Activated T-helper 17 cell treated with anti-CD3 and anti-CD28 coated beads, Interleukin-2, amount 50 U/mL, for 72 hours (primary cell): ENCODE results near the gene OAS3. TPM values are rescaled to one million over a fixed set of nuclear protein-coding genes. Genes with fewer than 3 reads are reported as not detected.

Experiments
- ATAC-seq: fragments of 150-1000 bp; cut with Tn5 transposase; replicated peaks from 2 replicates; pipeline ENCODE4 v1.10.0; 2021; ENCODE audit warnings: mild to moderate bottlenecking, moderate library complexity
- H3K27ac Mint-ChIP-seq: one replicate; pipeline ENCODE4 v1.8.0; 2022; ENCODE audit warnings: mixed read lengths
- H3K27me3 Mint-ChIP-seq: one replicate; pipeline ENCODE4 v1.8.0; 2022; ENCODE audit warnings: mixed read lengths
- H3K36me3 Mint-ChIP-seq: one replicate; pipeline ENCODE4 v1.8.0; 2022; ENCODE audit warnings: low read depth, mild to moderate bottlenecking, mixed read lengths
- H3K4me1 Mint-ChIP-seq: one replicate; pipeline ENCODE4 v1.8.0; 2022; ENCODE audit warnings: mixed read lengths
- H3K4me3 Mint-ChIP-seq: one replicate; pipeline ENCODE4 v1.8.0; 2022; ENCODE audit warnings: mild to moderate bottlenecking, mixed read lengths
- H3K9me3 Mint-ChIP-seq: one replicate; pipeline ENCODE4 v1.8.0; 2022; ENCODE audit warnings: mixed read lengths
- total RNA-seq, 2 donors: library from RNA; stranded (reverse); gene quantifications; one replicate each; pipeline ENCODE4 v1.2.3, GENCODE V29; 2022

Gene OAS3
- total RNA-seq, 2 donors from 2014 or later = 17.4 to 41.7 TPM

DNA sequence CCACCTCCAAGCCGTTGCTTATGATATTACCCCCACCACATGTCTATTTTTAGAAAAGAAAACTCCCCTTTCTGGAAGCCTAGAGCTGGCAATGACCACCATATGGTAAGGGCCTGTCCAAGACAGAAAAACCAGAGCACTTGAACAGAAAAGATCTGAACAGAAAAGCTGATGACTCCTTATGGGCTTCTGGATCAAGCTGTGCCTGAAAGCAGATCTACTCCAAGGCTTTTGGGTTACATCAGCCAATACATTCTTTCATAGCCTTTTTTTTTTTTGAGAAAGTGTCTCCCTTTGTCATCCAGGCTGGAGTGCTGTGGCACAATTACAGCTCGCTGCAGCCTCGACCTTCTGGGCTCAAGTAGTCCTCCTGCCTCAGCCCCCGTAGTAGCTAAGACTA, 23.3 kb downstream of the OAS3 start:
- no peak overlapping the region for H3K4me3 Mint-ChIP-seq
- H3K27ac Mint-ChIP-seq = peak overlapping the region; percentile 3
- H3K27me3 Mint-ChIP-seq = no peaks in the 10 kb centered on the region
- ATAC-seq = no peak
- peaks cover 17% of the 10 kb centered on the region for H3K4me1 Mint-ChIP-seq
- no peaks in the 10 kb centered on the region for H3K9me3 Mint-ChIP-seq
- H3K36me3 Mint-ChIP-seq = peaks cover 85% of the 10 kb centered on the region

DNA sequence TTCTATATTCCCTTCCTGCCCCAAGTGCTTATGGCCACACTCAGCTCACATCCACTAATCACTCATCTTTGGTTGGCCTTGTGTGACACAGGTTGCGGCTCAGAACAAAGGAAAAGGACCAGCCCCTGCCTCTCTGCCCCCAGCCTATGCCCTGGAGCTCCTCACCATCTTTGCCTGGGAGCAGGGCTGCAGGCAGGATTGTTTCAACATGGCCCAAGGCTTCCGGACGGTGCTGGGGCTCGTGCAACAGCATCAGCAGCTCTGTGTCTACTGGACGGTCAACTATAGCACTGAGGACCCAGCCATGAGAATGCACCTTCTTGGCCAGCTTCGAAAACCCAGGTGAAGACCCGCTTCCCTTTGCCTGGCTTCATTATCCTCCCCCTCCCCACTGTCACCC, 24.3 kb downstream of the OAS3 start:
- Mint-ChIP-seq H3K4me3 (no peak overlapping the region), H3K27ac (peak overlapping the region; percentile 55), H3K9me3 (no peaks in the 10 kb centered on the region), H3K36me3 (peaks cover 79% of the 10 kb centered on the region), H3K4me1 (peaks cover 10% of the 10 kb centered on the region), H3K27me3 (no peaks in the 10 kb centered on the region)
- no peak for ATAC-seq

DNA sequence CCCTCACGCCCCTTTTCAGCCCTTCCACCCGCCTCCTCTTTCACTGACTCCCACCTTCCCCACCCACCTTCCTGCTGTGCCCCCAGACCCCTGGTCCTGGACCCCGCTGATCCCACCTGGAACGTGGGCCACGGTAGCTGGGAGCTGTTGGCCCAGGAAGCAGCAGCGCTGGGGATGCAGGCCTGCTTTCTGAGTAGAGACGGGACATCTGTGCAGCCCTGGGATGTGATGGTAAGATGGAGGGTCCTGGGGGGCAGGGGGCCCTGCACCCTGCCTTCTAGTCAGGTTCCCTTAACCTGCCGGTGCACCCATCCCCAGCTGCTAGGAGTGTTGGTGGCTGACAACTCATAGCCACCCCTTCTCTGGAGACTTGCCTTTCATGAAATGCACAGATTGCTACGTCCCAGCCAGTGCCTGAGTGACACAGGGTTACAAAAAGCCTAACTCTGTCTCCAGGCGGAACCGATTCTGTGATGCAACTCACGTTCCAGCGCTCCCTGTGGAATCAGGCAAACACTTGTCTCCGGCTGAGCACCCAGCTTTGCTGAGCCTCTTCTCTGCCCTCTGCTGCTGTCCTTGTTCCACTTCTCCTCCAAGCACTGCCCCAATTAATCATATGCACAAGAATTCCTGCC, 25.1 kb downstream of the OAS3 start:
- peaks cover 78% of the 10 kb centered on the region for H3K36me3 Mint-ChIP-seq

DNA sequence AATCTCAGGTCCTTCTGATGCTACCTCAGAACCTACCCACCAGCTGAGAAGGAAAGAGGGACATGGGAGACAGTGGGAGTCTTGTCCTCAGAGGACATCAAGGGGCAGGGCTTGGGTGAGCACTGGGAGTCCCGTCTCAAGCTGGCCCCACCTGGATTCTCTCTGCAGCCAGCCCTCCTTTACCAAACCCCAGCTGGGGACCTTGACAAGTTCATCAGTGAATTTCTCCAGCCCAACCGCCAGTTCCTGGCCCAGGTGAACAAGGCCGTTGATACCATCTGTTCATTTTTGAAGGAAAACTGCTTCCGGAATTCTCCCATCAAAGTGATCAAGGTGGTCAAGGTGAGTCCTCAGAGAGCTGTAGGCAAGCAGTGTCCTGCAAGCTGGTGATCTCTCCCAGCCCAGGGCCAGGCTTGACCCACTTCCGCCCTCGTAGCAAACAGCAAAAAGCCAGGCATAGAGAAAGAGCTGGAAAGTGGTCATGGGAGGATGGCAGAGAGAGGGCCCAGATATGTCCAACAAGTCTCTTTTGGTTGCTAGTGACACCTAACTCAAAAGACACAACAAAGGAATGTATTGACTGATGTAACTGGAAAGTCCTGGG, 25.9 kb downstream of the OAS3 start:
- ATAC-seq = no peak
- Mint-ChIP-seq H3K36me3 (peaks cover 81% of the 10 kb centered on the region), H3K9me3 (no peaks in the 10 kb centered on the region), H3K4me1 (peaks cover 10% of the 10 kb centered on the region), H3K27ac (peak overlapping the region; percentile 16), H3K4me3 (no peak overlapping the region), H3K27me3 (no peaks in the 10 kb centered on the region)

More for the DNA sequence above, 25.1 kb downstream of the OAS3 start:
- no peaks in the 10 kb centered on the region for H3K9me3 Mint-ChIP-seq
- no peak overlapping the region for H3K4me3 Mint-ChIP-seq
- H3K27me3 Mint-ChIP-seq = no peaks in the 10 kb centered on the region
- peaks cover 10% of the 10 kb centered on the region for H3K4me1 Mint-ChIP-seq
- peak overlapping the region; percentile 16 for H3K27ac Mint-ChIP-seq
- ATAC-seq = no peak

DNA sequence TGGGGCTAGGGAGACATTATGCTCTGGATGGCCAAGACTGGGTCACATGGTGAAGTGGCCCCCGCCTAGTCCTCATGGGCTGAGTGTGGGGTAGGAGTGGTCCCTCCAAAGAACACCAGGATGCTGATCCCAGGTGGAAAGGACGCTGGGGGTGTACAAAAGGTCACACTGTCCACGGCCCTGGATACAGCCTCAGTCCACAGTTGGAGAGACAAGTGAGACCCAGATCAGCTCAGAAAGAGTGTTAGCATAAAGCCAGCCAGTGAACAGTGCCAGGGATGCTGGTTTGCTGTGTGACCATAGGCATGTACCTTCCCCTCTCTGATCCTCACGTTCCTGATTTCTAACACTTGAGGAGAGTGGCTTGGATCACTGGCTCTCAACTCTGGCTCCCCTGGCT, 26.6 kb downstream of the OAS3 start:
- Mint-ChIP-seq H3K27ac (no peak overlapping the region), H3K4me3 (no peak overlapping the region), H3K36me3 (peaks cover 79% of the 10 kb centered on the region), H3K9me3 (no peaks in the 10 kb centered on the region), H3K27me3 (no peaks in the 10 kb centered on the region), H3K4me1 (peaks cover 4% of the 10 kb centered on the region)
- ATAC-seq = no peak

DNA sequence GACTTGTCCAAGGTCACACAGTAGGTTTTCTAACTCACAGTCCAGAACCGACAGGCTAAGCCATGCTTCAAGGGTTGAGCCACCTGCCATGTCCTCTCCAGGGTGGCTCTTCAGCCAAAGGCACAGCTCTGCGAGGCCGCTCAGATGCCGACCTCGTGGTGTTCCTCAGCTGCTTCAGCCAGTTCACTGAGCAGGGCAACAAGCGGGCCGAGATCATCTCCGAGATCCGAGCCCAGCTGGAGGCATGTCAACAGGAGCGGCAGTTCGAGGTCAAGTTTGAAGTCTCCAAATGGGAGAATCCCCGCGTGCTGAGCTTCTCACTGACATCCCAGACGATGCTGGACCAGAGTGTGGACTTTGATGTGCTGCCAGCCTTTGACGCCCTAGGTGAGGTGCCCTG, 27.4 kb downstream of the OAS3 start:
- no peaks in the 10 kb centered on the region for H3K27me3 Mint-ChIP-seq
- H3K9me3 Mint-ChIP-seq = no peaks in the 10 kb centered on the region
- ATAC-seq = no peak
- peaks cover 77% of the 10 kb centered on the region for H3K36me3 Mint-ChIP-seq
- H3K27ac Mint-ChIP-seq = no peak overlapping the region
- H3K4me3 Mint-ChIP-seq = no peak overlapping the region
- H3K4me1 Mint-ChIP-seq = peaks cover 4% of the 10 kb centered on the region

DNA sequence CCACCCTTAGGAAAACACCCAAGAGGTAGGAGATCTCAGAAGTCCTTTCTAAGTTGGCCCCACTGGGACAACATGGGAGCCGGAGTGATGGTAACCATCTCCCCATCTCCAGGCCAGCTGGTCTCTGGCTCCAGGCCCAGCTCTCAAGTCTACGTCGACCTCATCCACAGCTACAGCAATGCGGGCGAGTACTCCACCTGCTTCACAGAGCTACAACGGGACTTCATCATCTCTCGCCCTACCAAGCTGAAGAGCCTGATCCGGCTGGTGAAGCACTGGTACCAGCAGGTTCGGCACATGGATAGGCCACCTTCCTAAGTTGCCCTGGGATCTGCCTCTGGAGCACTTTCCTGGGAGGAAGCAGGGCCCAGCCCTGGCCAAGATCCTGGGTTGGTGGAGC, 29.0 kb downstream of the OAS3 start:
- H3K4me3 Mint-ChIP-seq = no peak overlapping the region
- H3K27ac Mint-ChIP-seq = no peak overlapping the region
- H3K9me3 Mint-ChIP-seq = no peaks in the 10 kb centered on the region
- H3K27me3 Mint-ChIP-seq = no peaks in the 10 kb centered on the region
- H3K36me3 Mint-ChIP-seq = peaks cover 60% of the 10 kb centered on the region
- no peaks in the 10 kb centered on the region for H3K4me1 Mint-ChIP-seq
- ATAC-seq = no peak

DNA sequence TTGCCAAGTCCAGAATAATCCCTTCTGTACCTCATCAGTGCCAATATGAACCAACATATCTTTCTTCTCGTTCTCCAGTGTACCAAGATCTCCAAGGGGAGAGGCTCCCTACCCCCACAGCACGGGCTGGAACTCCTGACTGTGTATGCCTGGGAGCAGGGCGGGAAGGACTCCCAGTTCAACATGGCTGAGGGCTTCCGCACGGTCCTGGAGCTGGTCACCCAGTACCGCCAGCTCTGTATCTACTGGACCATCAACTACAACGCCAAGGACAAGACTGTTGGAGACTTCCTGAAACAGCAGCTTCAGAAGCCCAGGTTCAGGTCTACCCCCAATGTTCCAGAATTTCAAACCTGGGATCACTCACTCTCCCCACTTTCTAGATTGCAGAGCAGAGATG, 29.6 kb downstream of the OAS3 start:
- no peak for ATAC-seq
- H3K27ac Mint-ChIP-seq = no peak overlapping the region

DNA sequence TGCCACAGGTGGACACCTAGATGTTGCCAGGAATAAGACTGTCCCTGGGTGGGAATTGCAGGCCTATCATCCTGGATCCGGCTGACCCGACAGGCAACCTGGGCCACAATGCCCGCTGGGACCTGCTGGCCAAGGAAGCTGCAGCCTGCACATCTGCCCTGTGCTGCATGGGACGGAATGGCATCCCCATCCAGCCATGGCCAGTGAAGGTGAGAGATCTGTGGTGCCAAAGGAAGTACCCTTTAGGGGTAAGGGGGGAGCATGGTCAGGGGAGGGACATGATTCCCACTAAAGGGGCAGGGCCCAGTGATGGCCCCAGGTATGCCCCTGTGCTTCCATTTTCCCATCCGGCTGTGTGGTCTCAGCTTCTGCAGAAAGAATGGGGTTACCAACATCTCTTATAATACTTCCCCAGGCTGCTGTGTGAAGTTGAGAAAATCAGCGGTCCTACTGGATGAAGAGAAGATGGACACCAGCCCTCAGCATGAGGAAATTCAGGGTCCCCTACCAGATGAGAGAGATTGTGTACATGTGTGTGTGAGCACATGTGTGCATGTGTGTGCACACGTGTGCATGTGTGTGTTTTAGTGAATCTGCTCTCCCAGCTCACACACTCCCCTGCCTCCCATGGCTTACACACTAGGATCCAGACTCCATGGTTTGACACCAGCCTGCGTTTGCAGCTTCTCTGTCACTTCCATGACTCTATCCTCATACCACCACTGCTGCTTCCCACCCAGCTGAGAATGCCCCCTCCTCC, 31.5 kb downstream of the OAS3 start:
- no peak overlapping the region for H3K4me3 Mint-ChIP-seq
- H3K27me3 Mint-ChIP-seq = no peaks in the 10 kb centered on the region
- no peak for ATAC-seq
- no peak overlapping the region for H3K27ac Mint-ChIP-seq
- no peaks in the 10 kb centered on the region for H3K4me1 Mint-ChIP-seq
- H3K9me3 Mint-ChIP-seq = no peaks in the 10 kb centered on the region
- H3K36me3 Mint-ChIP-seq = peaks cover 36% of the 10 kb centered on the region

More for the DNA sequence above, 29.6 kb downstream of the OAS3 start:
- Mint-ChIP-seq H3K36me3 (peaks cover 55% of the 10 kb centered on the region), H3K27me3 (no peaks in the 10 kb centered on the region), H3K4me3 (no peak overlapping the region), H3K4me1 (no peaks in the 10 kb centered on the region), H3K9me3 (no peaks in the 10 kb centered on the region)

DNA sequence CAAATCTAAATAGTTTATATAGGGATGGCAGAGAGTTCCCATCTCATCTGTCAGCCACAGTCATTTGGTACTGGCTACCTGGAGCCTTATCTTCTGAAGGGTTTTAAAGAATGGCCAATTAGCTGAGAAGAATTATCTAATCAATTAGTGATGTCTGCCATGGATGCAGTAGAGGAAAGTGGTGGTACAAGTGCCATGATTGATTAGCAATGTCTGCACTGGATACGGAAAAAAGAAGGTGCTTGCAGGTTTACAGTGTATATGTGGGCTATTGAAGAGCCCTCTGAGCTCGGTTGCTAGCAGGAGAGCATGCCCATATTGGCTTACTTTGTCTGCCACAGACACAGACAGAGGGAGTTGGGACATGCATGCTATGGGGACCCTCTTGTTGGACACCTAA, 32.1 kb downstream of the OAS3 start:
- Mint-ChIP-seq H3K4me3 (no peak overlapping the region), H3K27me3 (no peaks in the 10 kb centered on the region), H3K36me3 (peaks cover 34% of the 10 kb centered on the region), H3K9me3 (no peaks in the 10 kb centered on the region), H3K27ac (no peak overlapping the region), H3K4me1 (no peaks in the 10 kb centered on the region)
- ATAC-seq = no peak

DNA sequence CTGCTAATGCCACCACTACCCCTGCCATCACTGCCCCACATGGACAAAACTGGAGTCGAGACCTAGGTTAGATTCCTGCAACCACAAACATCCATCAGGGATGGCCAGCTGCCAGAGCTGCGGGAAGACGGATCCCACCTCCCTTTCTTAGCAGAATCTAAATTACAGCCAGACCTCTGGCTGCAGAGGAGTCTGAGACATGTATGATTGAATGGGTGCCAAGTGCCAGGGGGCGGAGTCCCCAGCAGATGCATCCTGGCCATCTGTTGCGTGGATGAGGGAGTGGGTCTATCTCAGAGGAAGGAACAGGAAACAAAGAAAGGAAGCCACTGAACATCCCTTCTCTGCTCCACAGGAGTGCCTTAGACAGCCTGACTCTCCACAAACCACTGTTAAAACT, 33.0 kb downstream of the OAS3 start:
- Mint-ChIP-seq H3K36me3 (peaks cover 33% of the 10 kb centered on the region), H3K4me1 (no peaks in the 10 kb centered on the region), H3K27ac (no peak overlapping the region), H3K4me3 (no peak overlapping the region), H3K9me3 (no peaks in the 10 kb centered on the region), H3K27me3 (no peaks in the 10 kb centered on the region)
- no peak for ATAC-seq

DNA sequence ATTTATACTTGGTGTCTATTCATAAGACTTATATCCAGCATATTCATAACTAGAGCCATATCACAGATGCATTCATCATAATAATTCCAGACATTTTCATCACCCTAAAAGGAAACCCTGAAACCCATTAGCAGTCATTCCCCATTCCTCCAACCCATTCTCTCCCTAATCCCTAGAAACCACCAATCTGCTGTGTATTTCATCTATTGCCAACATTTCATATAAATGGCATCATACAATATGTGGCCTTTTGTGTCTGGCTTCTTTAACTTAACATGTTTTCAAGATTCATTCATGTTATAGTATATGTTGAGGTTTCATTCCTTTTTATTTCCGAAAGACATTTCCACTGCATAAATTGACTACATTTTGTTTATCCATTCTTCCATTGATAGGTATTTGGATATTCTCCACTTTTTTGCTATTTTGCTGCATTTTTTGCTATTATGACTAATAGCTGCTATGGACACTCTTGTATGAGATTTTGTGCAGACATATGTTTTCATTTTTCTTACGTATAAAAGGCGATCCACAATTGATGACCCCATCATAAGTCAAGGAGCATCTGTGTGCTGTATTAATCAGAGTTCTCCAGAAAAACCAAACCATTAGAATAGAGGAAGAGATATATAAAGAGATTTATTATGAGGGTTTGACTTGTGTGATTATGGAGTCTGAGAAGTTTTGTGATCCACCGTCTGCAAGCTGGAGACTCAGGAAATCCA, 34.9 kb downstream of the OAS3 start:
- Mint-ChIP-seq H3K27ac (no peak overlapping the region), H3K9me3 (no peaks in the 10 kb centered on the region), H3K4me3 (no peak overlapping the region), H3K36me3 (peaks cover 19% of the 10 kb centered on the region), H3K4me1 (no peaks in the 10 kb centered on the region), H3K27me3 (no peaks in the 10 kb centered on the region)
- ATAC-seq = no peak

DNA sequence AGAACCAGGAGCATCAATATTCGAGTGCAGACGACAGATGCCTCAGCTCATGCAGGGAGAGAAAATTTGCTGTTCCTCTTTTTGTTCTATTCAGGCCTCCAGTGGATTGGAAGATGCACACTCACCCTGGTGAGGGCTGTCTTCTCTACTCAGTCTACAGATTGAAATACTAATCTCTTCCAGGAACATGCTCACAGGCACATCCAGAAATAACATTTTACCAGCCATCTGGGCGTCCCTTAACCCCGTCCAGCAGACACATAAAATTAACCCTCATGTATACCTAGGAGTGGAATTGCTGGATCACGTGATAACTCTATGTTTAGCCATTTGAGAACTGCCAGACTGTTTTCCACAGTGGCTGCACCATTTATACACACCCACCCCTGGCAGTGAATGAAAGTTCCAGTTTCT, 35.6 kb downstream of the OAS3 start:
- ATAC-seq = no peak
- H3K27me3 Mint-ChIP-seq = no peaks in the 10 kb centered on the region
- H3K4me1 Mint-ChIP-seq = no peaks in the 10 kb centered on the region
- H3K4me3 Mint-ChIP-seq = no peak overlapping the region
- no peak overlapping the region for H3K27ac Mint-ChIP-seq
- no peaks in the 10 kb centered on the region for H3K9me3 Mint-ChIP-seq
- H3K36me3 Mint-ChIP-seq = peaks cover 14% of the 10 kb centered on the region

DNA sequence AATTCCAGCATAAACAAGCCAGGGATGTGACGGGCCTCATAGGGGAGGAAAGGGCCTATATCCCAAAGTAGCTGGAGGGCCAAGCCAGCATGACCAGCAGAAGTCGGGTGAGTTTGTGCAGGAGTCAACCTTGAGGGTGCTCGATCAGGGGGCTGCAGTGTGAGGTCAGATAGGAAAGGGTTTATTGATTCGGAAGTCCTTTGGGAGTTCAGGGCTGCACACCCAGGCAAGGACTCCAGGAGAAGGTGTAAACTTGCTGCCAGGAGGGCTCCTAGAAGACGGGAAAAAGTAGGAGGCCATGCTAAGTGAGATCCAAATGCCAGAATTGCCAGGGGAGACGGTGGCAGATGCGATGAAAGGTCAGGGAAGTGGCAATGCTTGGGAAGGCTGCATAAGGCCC, 36.6 kb downstream of the OAS3 start:
- Mint-ChIP-seq H3K27me3 (no peaks in the 10 kb centered on the region), H3K27ac (no peak overlapping the region), H3K4me3 (no peak overlapping the region), H3K4me1 (no peaks in the 10 kb centered on the region), H3K9me3 (no peaks in the 10 kb centered on the region), H3K36me3 (peaks cover 11% of the 10 kb centered on the region)
- ATAC-seq = no peak
